ENCODE data around the gene KCNV2.

KCNV2 gene

GRCh38 chr9:2718001-2718697 is 839 bp downstream of the KCNV2 start:
- DNase-seq (ENCODE audit: low read depth): no peak
- no peak overlapping the region for H3K4me3 ChIP-seq (ENCODE audit: low read depth, low read length)
- TF ChIP-seq CTCF (IDR thresholded peaks at IDR 0.05; ENCODE audit: control insufficient read depth, extremely low read depth, insufficient read depth): no peak

GRCh38 chr9:2718698-2719033 is 1.4 kb downstream of the KCNV2 start:
- H3K4me3 ChIP-seq (ENCODE audit: low read depth, low read length): no peak overlapping the region
- no peak for TF ChIP-seq CTCF (IDR thresholded peaks at IDR 0.05; ENCODE audit: control insufficient read depth, extremely low read depth, insufficient read depth)
- DNase-seq (ENCODE audit: low read depth): no peak

GRCh38 chr9:2720179-2720654 is 2.9 kb downstream of the KCNV2 start:
- no peak for TF ChIP-seq CTCF (IDR thresholded peaks at IDR 0.05; ENCODE audit: control insufficient read depth, extremely low read depth, insufficient read depth)

GRCh38 chr9:2722715-2723114 is 5.4 kb downstream of the KCNV2 start:
- no peak overlapping the region for H3K4me3 ChIP-seq (ENCODE audit: low read depth, low read length)
- TF ChIP-seq CTCF (IDR thresholded peaks at IDR 0.05; ENCODE audit: control insufficient read depth, extremely low read depth, insufficient read depth): no peak
- DNase-seq (ENCODE audit: low read depth): no peak

More at GRCh38 chr9:2720179-2720654, 2.9 kb downstream of the KCNV2 start:
- DNase-seq (ENCODE audit: low read depth): no peak
- H3K4me3 ChIP-seq (ENCODE audit: low read depth, low read length): no peak overlapping the region

- no peak for TF ChIP-seq CTCF (IDR thresholded peaks at IDR 0.05; ENCODE audit: control insufficient read depth, extremely low read depth, insufficient read depth)
- no peak for DNase-seq (ENCODE audit: low read depth)
- no peak overlapping the region for H3K4me3 ChIP-seq (ENCODE audit: low read depth, low read length)
Measured at GRCh38 chr9:2723376-2724065, 6.2 kb downstream of the KCNV2 start.

GRCh38 chr9:2725126-2725525 is 7.8 kb downstream of the KCNV2 start:
- DNase-seq (ENCODE audit: low read depth): no peak
- TF ChIP-seq CTCF (IDR thresholded peaks at IDR 0.05; ENCODE audit: control insufficient read depth, extremely low read depth, insufficient read depth): no peak
- H3K4me3 ChIP-seq (ENCODE audit: low read depth, low read length): no peak overlapping the region
